Lung (tissue), 12 donors: ENCODE data around the gene USP28. TPM values are rescaled to one million over a fixed set of nuclear protein-coding genes. Genes with fewer than 3 reads are reported as not detected.

Experiments
- ATAC-seq: fragments of 200-7000 bp; cut with Tn5 transposase; one replicate; pipeline ENCODE4 v1.9.1; 2020; ENCODE audit warnings: moderate number of reproducible peaks; ENCODE audit not compliant: insufficient read depth, low FRiP score
- DNase-seq, 3 donors: peaks; one replicate each; pipeline ENCODE4 v3.0.0-alpha.2; 2013 to 2017
- H3K27ac ChIP-seq, 2 donors: one replicate each; pipeline ENCODE4 v1.5.1; 2013; ENCODE audit warnings: mild to moderate bottlenecking in 2 of 2, moderate library complexity in 2 of 2, control low read depth in 1 of 2, inconsistent platforms in 1 of 2, low read depth in 1 of 2, low read length in 1 of 2
- H3K27me3 ChIP-seq, 3 donors: one replicate each; pipeline ENCODE4 v1.5.1; 2013; ENCODE audit warnings: low read length in 2 of 3; ENCODE audit not compliant: control insufficient read depth in 3 of 3, insufficient read depth in 3 of 3
- H3K36me3 ChIP-seq, 4 donors: one replicate each; pipeline ENCODE4 v1.5.1; 2013; ENCODE audit warnings: low read length in 4 of 4, mild to moderate bottlenecking in 1 of 4, moderate library complexity in 1 of 4; ENCODE audit not compliant: control insufficient read depth in 4 of 4, insufficient read depth in 4 of 4
- H3K4me1 ChIP-seq, 5 donors: one replicate each; pipeline ENCODE4 v1.5.1; 2013; ENCODE audit warnings: low read length in 5 of 5, mild to moderate bottlenecking in 2 of 5, moderate library complexity in 1 of 5; ENCODE audit not compliant: control insufficient read depth in 5 of 5, insufficient read depth in 5 of 5
- H3K4me3 ChIP-seq: one replicate; pipeline ENCODE4 v1.5.1; 2013; ENCODE audit warnings: mild to moderate bottlenecking, control low read depth, moderate library complexity
- H3K9ac ChIP-seq, 2 donors: one replicate each; pipeline ENCODE4 v1.5.1; 2013; ENCODE audit warnings: low read length in 2 of 2, control low read depth in 1 of 2; ENCODE audit not compliant: insufficient read depth in 1 of 2
- H3K9me3 ChIP-seq, 4 donors: one replicate each; pipeline ENCODE4 v1.5.1; 2013; ENCODE audit warnings: low read length in 3 of 4, mild to moderate bottlenecking in 1 of 4, moderate library complexity in 1 of 4; ENCODE audit not compliant: control insufficient read depth in 4 of 4, insufficient read depth in 3 of 4
- CTCF ChIP-seq: IDR thresholded peaks from 2 replicates; pipeline ENCODE4 v1.5.1; 2012; ENCODE audit warnings: mild to moderate bottlenecking; ENCODE audit errors: control extremely low read depth, extremely low read depth
- WGBS, 2 donors: extraction: QIAGEN DNeasy Blood & Tissue Kit; methylation state at CpG; one replicate each; pipeline ENCODE4 v1.1.7; 2013; 5-methylcytosine and 5-hydroxymethylcytosine counted together
- polyA plus RNA-seq, 2 donors: library from polyadenylated mRNA; stranded (reverse); fragments of 200-250 nt; gene quantifications; one replicate each; pipeline ENCODE4 v1.2.1, GENCODE V29; 2013
- total RNA-seq, 2 donors: library from RNA; depleted of rRNA in 1 of 2; stranded (reverse); fragments of >200 nt in 1 of 2; gene quantifications; one replicate each; pipeline ENCODE4 v1.2.1, GENCODE V29; 2014 to 2021
- donor health status: control.
- donor health status: control.
- donor health status: Bipolar disorder and iron deficiency.
- donor health status: healthy.
- donor health status: DM: yes; HTN: yes; CAD: no.

Gene USP28
- total and polyA plus RNA-seq, 4 donors, result 3.5 to 45.3 (median 14.2) TPM

GRCh38 chr11:113773416-113774173, 101.8 kb downstream of the USP28 start, which contains the start of gene ZW10:
Gene ZW10 (minus strand): TSS chr11:113773692. CDS start chr11:113773666, 26 bp downstream.
- Histone ChIP-seq H3K9me3 (no peaks in the 10 kb centered on the region), H3K9ac (peak within 1 kb of the TSS; percentile 87 to 94), H3K4me3 (peak within 1 kb of the TSS; percentile 65), H3K36me3 (peaks cover 4 to 8% (median 5%) of the 10 kb centered on the region in 4 donors), H3K4me1 (peaks cover 0 to 7% (median 4%) of the 10 kb centered on the region in 5 donors), H3K27ac (peak within 1 kb of the TSS; percentile 67 to 85), H3K27me3 (peaks cover 0 to 8% (median 0%) of the 10 kb centered on the region in 3 donors)
- peak; percentile 53 for TF ChIP-seq CTCF
- WGBS, 2 donors, result 0 to 1% methylated on average over 46 of the region's 46 CpGs
- ATAC-seq (peak; percentile 99), DNase-seq (peak; percentile 98 to 99 (median 99))

- peak overlapping the region; percentile 67 to 85 for H3K27ac ChIP-seq
- peak overlapping the region; percentile 65 for H3K4me3 ChIP-seq
- TF ChIP-seq CTCF, result no peak
- WGBS, 2 donors, result 0 to 1% methylated on average over 10 of the region's 10 CpGs
- peaks cover 0 to 8% (median 0%) of the 10 kb centered on the region in 3 donors for H3K27me3 ChIP-seq
- H3K9ac ChIP-seq, result peak overlapping the region; percentile 87 to 94
- H3K4me1 ChIP-seq, result peaks cover 0 to 7% (median 4%) of the 10 kb centered on the region in 5 donors
- ATAC-seq (peak; percentile 30), DNase-seq (peak in 2 of 3 donors; percentile 32 to 49)
- H3K9me3 ChIP-seq, result no peaks in the 10 kb centered on the region
- peaks cover 4 to 10% (median 7%) of the 10 kb centered on the region in 4 donors for H3K36me3 ChIP-seq
Measured at GRCh38 chr11:113773092-113773415, 102.3 kb downstream of the USP28 start.

- no peak for TF ChIP-seq CTCF
- Histone ChIP-seq H3K9me3 (no peaks in the 10 kb centered on the region), H3K27me3 (peaks cover 0 to 8% (median 0%) of the 10 kb centered on the region in 3 donors), H3K36me3 (peaks cover 4 to 12% (median 9%) of the 10 kb centered on the region in 4 donors), H3K4me3 (no peak overlapping the region), H3K4me1 (peaks cover 0 to 7% (median 4%) of the 10 kb centered on the region in 5 donors), H3K9ac (peak overlapping the region; percentile 18 to 34), H3K27ac (no peak overlapping the region)
- ATAC-seq (no peak), DNase-seq (no peak)
- WGBS, 2 donors, result 76 to 95% methylated on average over 3 of the region's 3 CpGs
Measured at GRCh38 chr11:113771964-113772363, 103.4 kb downstream of the USP28 start.
